CD14-positive monocyte (primary cell): Measurements from ENCODE around the gene NIP7. TPM values are rescaled to one million over a fixed set of nuclear protein-coding genes. Genes with fewer than 3 reads are reported as not detected.

Source experiments
- DNase-seq, 3 donors: peaks; one replicate each; pipeline ENCODE4 v3.0.0-alpha.2; 2011 to 2022
- H2AFZ ChIP-seq: 2 replicates; pipeline ENCODE4 v1.6.0; 2012; ENCODE audit warnings: mild to moderate bottlenecking, low read depth, low read length, inconsistent platforms; ENCODE audit not compliant: insufficient read depth, poor library complexity, severe bottlenecking
- H3K27ac ChIP-seq, 2 donors: 1 replicate in 1 of 2; 2 replicates in 1 of 2; pipeline ENCODE4 v1.5.1; 2012 to 2013; ENCODE audit warnings: low read length in 2 of 2, control low read depth in 1 of 2, inconsistent platforms in 1 of 2, low read depth in 1 of 2, mild to moderate bottlenecking in 1 of 2
- H3K27me3 ChIP-seq, 2 donors: one replicate each; pipeline versions ENCODE4 v1.6.0 to v1.6.1; 2011 to 2013; ENCODE audit warnings: low read length in 2 of 2; ENCODE audit not compliant: control insufficient read depth in 2 of 2, insufficient read depth in 2 of 2
- H3K36me3 ChIP-seq, 2 donors: replicated peaks in 1 of 2; 1 replicate in 1 of 2; 2 replicates in 1 of 2; pipeline versions ENCODE4 v1.5.1 to v1.6.1; 2012 to 2013; ENCODE audit warnings: low read length in 2 of 2, control low read depth in 1 of 2, inconsistent platforms in 1 of 2, mild to moderate bottlenecking in 1 of 2; ENCODE audit not compliant: insufficient read depth in 2 of 2, control insufficient read depth in 1 of 2
- H3K4me1 ChIP-seq, 2 donors: 1 replicate in 1 of 2; 2 replicates in 1 of 2; pipeline versions ENCODE4 v1.5.1 to v1.6.1; 2012 to 2013; ENCODE audit warnings: low read length in 2 of 2, control low read depth in 1 of 2, inconsistent platforms in 1 of 2, mild to moderate bottlenecking in 1 of 2, moderate library complexity in 1 of 2; ENCODE audit not compliant: insufficient read depth in 2 of 2, control insufficient read depth in 1 of 2
- H3K4me2 ChIP-seq: replicated peaks from 2 replicates; pipeline ENCODE3; 2012; ENCODE audit warnings: low read length, moderate library complexity, mild to moderate bottlenecking; ENCODE audit not compliant: poor library complexity, severe bottlenecking; ENCODE audit errors: extremely low read depth
- H3K4me3 ChIP-seq, 3 experiments: fragments of 200-600 bp in 1 of 3; sonication (generic) in 1 of 3; replicated peaks in 1 of 3; 1 replicate in 2 of 3; 2 replicates in 1 of 3; pipeline ENCODE4 v1.5.1; 2011 to 2013; ENCODE audit warnings: low read length in 3 of 3, mild to moderate bottlenecking in 3 of 3, control low read depth in 2 of 3, low read depth in 2 of 3, inconsistent platforms in 1 of 3, moderate library complexity in 1 of 3
- H3K79me2 ChIP-seq: 2 replicates; pipeline ENCODE4 v1.6.0; 2012; ENCODE audit warnings: mild to moderate bottlenecking, control low read depth, inconsistent platforms, low read length, moderate library complexity; ENCODE audit not compliant: insufficient read depth
- H3K9ac ChIP-seq: 2 replicates; pipeline ENCODE4 v1.6.0; 2017; ENCODE audit warnings: low read length, mild to moderate bottlenecking; ENCODE audit not compliant: insufficient read depth, poor library complexity, severe bottlenecking
- H3K9me3 ChIP-seq, 2 donors: replicated peaks in 1 of 2; 1 replicate in 1 of 2; 2 replicates in 1 of 2; pipeline versions ENCODE4 v1.5.1 to v1.6.1; 2012 to 2013; ENCODE audit warnings: low read length in 2 of 2, control low read depth in 1 of 2; ENCODE audit not compliant: control insufficient read depth in 1 of 2, insufficient read depth in 1 of 2
- H4K20me1 ChIP-seq: 2 replicates; pipeline ENCODE4 v1.6.0; 2012; ENCODE audit warnings: mild to moderate bottlenecking, low read length, control low read depth, moderate library complexity; ENCODE audit not compliant: insufficient read depth
- H3K27ac Mint-ChIP-seq, 7 donors: one replicate each; pipeline ENCODE4 v1.8.0; 2020; ENCODE audit warnings: mild to moderate bottlenecking in 7 of 7, mixed read lengths in 7 of 7, moderate library complexity in 6 of 7, inconsistent platforms in 2 of 7
- H3K27me3 Mint-ChIP-seq, 3 donors: one replicate each; pipeline ENCODE4 v1.8.0; 2021 to 2022; ENCODE audit warnings: low read depth in 3 of 3, mild to moderate bottlenecking in 3 of 3, mixed read lengths in 3 of 3, moderate library complexity in 3 of 3, inconsistent platforms in 1 of 3
- H3K36me3 Mint-ChIP-seq, 2 donors: one replicate each; pipeline ENCODE4 v1.8.0; 2020; ENCODE audit warnings: mixed read lengths in 2 of 2, inconsistent platforms in 1 of 2, mild to moderate bottlenecking in 1 of 2
- H3K4me1 Mint-ChIP-seq: one replicate; pipeline ENCODE4 v1.8.0; 2020; ENCODE audit warnings: mild to moderate bottlenecking, mixed read lengths
- H3K4me3 Mint-ChIP-seq, 2 donors: one replicate each; pipeline ENCODE4 v1.8.0; 2020; ENCODE audit warnings: mild to moderate bottlenecking in 2 of 2, mixed read lengths in 2 of 2, moderate library complexity in 1 of 2
- H3K9me3 Mint-ChIP-seq, 7 donors: one replicate each; pipeline ENCODE4 v1.8.0; 2020 to 2022; ENCODE audit warnings: mixed read lengths in 7 of 7, mild to moderate bottlenecking in 6 of 7, moderate library complexity in 6 of 7, inconsistent platforms in 2 of 7
- CTCF ChIP-seq: fragments of 200-600 bp; IDR thresholded peaks from one replicate; pipeline ENCODE4 v1.8.0; 2022; ENCODE audit warnings: antibody characterized with exemption, mild to moderate bottlenecking
- WGBS: methylation state at CpG from one replicate; pipeline ENCODE4 v1.1.5; 2013; ENCODE audit warnings: missing lambda C conversion rate; ENCODE audit not compliant: insufficient coverage; 5-methylcytosine and 5-hydroxymethylcytosine counted together
- intact Hi-C, 2 donors: fragments of 100-400 bp; cut with micrococcal nuclease; formaldehyde crosslinking; loops; one replicate each; pipeline versions ENCODE4 v1.15.0 to v1.15.1; 2023
- polyA plus RNA-seq, 3 donors: library from polyadenylated mRNA; depleted of rRNA in 1 of 3; unstranded in 2 of 3; stranded (reverse) in 1 of 3; fragments of 300-500 nt in 2 of 3; fragments of >200 nt in 1 of 3; fragmentation: Illumina TruSeq in 2 of 3; gene quantifications; 1 replicate in 2 of 3; 2 replicates in 1 of 3; pipeline ENCODE4 v1.2.3, GENCODE V29; 2012 to 2021

NIP7 gene
- polyA plus RNA-seq, 3 donors = 3.0 to 16.4 (median 14.2) TPM

GRCh38 chr16:69306031-69306430 lies 33.5 kb upstream of the NIP7 start:
- H4K20me1 ChIP-seq = no peaks in the 10 kb centered on the region
- no peaks in the 10 kb centered on the region for H3K79me2 ChIP-seq
- intact Hi-C loops = no loop called here
- Mint-ChIP-seq H3K27me3 (peaks cover 3 to 16% (median 12%) of the 10 kb centered on the region in 3 donors), H3K4me1 (peaks cover 8% of the 10 kb centered on the region), H3K4me3 (no peak overlapping the region), H3K27ac (no peak overlapping the region), H3K9me3 (no peaks in the 10 kb centered on the region), H3K36me3 (peaks cover 4 to 9% of the 10 kb centered on the region in 2 donors)
- no peak for TF ChIP-seq CTCF
- no peak overlapping the region for H3K4me2 ChIP-seq
- no peak overlapping the region for H3K27ac ChIP-seq
- no CpG with 5 or more reads among the region's 1 CpG for WGBS
- no peaks in the 10 kb centered on the region for H3K36me3 ChIP-seq
- H2AFZ ChIP-seq = no peak overlapping the region
- H3K9ac ChIP-seq = no peak overlapping the region
- H3K4me1 ChIP-seq = peaks cover 5% of the 10 kb centered on the region in 2 donors
- H3K9me3 ChIP-seq = no peaks in the 10 kb centered on the region
- no peak overlapping the region for H3K4me3 ChIP-seq
- H3K27me3 ChIP-seq = no peaks in the 10 kb centered on the region
- DNase-seq = no peak

- no peaks in the 10 kb centered on the region for H3K36me3 ChIP-seq
- Mint-ChIP-seq H3K27ac (no peak overlapping the region), H3K4me3 (no peak overlapping the region), H3K36me3 (peaks cover 3 to 6% of the 10 kb centered on the region in 2 donors), H3K27me3 (peaks cover 3 to 16% (median 8%) of the 10 kb centered on the region in 3 donors), H3K4me1 (peaks cover 9% of the 10 kb centered on the region), H3K9me3 (no peaks in the 10 kb centered on the region)
- intact Hi-C loops = no loop called here
- no peak overlapping the region for H2AFZ ChIP-seq
- H3K4me1 ChIP-seq = peaks cover 9 to 10% of the 10 kb centered on the region in 2 donors
- no peak overlapping the region for H3K9ac ChIP-seq
- no peak overlapping the region for H3K4me3 ChIP-seq
- peaks cover 5% of the 10 kb centered on the region for H4K20me1 ChIP-seq
- no peaks in the 10 kb centered on the region for H3K27me3 ChIP-seq
- no peak overlapping the region for H3K27ac ChIP-seq
- H3K79me2 ChIP-seq = peaks cover 8% of the 10 kb centered on the region
- H3K4me2 ChIP-seq = no peak overlapping the region
- no peak for DNase-seq
- no CpG with 5 or more reads among the region's 1 CpG for WGBS
- no peaks in the 10 kb centered on the region for H3K9me3 ChIP-seq
- TF ChIP-seq CTCF = no peak
Observed at GRCh38 chr16:69307091-69307490, 32.5 kb upstream of the NIP7 start.
